Inferior parietal cortex (tissue), 1 donor: ENCODE results near the gene IL2RG.
A peak's percentile ranks its signal among the peaks of the same experiment; 100 is the strongest.

Experiments used
- DNase-seq: peaks from one replicate; pipeline ENCODE4 v3.0.0-alpha.2; 2016; ENCODE audit errors: extremely low spot score

Gene IL2RG

DNA sequence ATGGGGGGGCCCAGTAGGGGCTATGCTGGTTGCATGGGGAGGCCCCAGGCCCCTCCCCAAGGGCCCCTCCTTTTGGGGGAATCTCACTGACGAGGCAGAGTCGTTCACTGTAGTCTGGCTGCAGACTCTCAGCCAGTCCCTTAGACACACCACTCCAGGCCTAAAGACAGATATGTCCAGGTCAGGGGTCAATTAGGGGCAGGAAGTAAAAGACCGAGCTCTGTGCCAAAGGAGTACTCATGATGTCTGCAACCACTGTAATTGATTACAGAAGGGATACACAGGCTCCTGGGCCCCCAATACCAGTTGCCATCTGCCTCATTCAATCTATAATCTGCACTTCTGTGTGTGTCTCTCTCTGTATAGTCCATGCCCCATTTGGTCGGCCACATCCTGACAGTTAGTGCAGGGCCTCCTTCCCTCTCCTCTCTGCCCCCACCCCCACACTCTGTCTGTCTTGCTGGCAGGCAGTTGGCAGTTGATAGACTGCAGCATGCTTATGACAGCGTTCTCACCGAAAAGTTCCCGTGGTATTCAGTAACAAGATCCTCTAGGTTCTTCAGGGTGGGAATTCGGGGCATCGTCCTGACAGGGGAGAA is 3.5 kb downstream of the IL2RG start:
- no peak for DNase-seq

GRCh38 chrX:71107245-71107644 is 4.1 kb downstream of the IL2RG start:
- DNase-seq = no peak

DNA sequence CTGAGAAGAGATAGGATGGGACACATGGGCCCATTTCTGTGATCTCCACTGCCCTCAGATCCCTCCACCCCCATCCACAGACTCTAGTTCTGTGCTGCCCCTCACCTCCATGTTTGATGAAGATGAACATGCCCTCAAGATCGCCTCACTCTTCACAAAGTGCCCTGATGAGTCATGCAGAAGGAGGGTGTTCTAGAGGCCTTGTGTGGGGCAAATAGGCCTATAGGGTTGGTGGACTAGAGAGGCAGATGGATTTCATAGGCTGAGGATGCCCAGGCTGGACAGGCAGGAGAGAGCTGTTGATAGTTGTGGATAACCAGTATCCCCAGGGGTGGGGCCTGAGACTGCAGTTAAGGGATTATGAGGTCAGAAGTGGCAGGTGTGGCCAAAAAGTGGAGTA is 5.0 kb downstream of the IL2RG start, which contains the start of gene CXorf65:
CXorf65 (minus strand) TSS at position 314 of the 400 bp plus-strand sequence; CDS start at position 130, 184 bp downstream.
- DNase-seq = no peak

DNA sequence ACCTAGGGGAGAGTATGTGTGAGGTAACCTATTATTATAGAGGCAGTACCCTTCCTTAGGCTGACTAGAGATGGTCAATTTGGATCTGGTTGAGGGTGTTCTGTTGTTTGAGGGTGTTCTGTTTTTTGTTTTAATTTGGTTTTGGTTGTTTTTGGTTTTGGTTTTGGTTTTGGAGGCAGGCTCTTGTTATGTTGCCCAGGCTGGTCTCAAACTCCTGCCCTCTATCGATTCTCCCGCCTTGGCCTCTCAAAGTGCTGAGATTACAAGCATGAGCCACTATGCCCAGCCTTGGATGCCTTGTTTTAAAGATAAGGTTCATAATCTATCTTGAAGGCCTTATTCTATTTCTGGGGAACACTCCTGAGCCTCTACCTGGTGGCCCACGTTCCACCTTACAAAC is 5.7 kb downstream of the IL2RG start:
- no peak for DNase-seq

DNA sequence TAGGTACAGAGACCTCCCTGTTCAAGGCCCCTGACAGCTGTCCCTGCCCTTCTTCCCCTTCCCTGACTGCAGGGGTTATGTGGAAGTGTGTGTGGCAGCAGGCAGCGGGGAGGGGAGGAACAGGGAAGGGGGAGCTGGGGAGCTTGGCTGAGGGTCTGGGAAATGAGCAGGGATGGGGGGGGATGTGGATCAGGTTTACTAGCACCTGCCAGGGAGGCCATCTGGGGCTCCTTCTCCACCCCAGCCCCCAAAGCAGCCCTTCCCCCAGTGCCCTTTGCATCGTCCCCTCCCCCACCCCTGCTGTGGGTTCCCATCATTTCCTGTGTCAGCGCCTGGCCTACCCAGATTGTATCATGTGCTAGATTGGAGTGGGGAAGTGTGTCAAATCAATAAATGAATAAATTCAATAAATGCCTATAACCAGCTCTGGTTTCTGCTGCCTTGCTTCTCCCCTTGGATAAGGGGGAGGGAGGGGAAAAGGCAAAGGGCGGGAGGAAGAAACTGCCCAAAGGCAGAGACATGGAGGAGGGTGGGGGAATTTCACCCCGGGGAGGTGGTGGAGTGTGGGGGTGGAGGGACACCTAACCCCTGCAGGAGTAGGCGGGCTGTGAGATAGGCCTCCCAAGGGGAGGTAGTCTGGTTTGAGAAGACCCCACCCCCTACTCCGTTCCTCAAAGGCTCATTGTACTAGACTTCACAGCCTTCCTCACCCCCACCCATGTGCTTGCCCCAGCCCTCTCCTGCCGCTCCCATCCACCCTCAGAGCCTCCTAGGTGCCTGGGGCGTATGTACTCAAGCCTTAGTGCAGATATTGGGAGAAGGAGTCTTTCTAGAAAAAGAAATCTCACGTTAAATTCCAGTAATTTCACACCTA is 8.0 kb downstream of the IL2RG start:
- DNase-seq = no peak

DNA sequence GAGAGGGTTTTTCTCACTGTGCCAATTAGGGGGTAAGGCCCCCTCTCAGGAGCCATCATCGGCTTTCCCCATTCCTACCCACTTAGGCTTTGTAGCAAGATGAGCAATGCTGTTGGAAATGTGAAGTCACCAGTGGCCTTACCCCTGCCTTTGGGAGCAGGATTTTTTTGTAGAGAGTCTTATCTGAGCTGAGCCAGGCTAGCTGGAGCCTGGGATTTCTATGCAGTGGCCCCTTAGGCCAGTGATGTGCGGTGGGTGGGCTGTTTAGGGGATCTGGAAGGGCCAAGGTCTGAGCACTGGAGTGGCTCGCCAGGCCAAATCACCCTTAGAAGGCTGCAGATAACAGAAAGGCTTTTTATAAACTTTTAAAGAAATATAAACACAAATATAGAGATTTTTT is 9.1 kb downstream of the IL2RG start:
- DNase-seq = no peak

GRCh38 chrX:71100581-71101505 is 10.5 kb downstream of the IL2RG start:
- DNase-seq = no peak

DNA sequence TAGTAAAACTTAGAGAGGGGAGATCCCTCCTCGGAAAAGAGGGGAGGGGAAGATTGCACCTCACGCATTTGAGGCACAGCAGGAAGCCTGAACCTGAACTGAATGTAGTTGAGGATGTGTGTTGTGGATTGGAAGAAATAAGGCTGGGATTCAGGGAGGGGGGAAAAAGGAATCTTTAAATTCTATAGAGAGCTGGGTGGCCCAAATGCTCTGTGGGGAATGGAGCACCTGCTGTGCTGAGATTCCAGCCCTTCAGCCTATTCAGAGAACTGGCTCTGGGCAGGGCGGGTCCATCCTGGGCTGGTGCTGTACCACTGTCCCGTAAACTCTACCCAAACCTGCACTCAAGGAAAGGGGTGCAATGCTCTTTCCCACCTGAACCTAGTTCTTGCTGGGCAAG is 11.6 kb downstream of the IL2RG start:
- DNase-seq = no peak

GRCh38 chrX:71098951-71099506 is 12.3 kb downstream of the IL2RG start:
- no peak for DNase-seq

DNA sequence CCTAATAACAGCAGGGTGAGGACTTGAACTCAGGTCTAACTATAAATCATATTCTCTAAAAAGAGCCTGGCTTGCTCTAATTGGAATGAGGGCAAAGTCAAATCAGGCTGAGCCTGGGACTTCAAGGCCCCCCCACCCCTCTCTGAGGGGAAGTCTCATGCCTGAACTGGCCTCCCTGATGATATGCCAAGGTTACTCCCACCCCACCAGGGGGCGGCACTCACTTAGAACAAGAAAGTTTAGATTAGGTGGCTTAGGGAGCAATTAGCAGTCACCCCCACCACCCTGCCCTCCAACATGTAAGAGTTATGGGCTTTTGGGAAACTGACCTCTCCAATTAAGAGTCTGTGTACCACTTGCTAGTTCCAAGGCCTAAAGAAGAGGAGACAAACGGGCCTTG is 13.1 kb downstream of the IL2RG start:
- DNase-seq = peak; percentile 29

GRCh38 chrX:71096760-71097032 is 14.7 kb downstream of the IL2RG start:
- DNase-seq = no peak

- DNase-seq = no peak
Observed at GRCh38 chrX:71095981-71096759, 15.2 kb downstream of the IL2RG start.

- peak; percentile 86 for DNase-seq
Observed at GRCh38 chrX:71095555-71095980, 15.8 kb downstream of the IL2RG start, which contains the start of gene FOXO4. FOXO4 (plus strand) TSS chrX:71095851; CDS start chrX:71096529, 678 bp downstream.

DNA sequence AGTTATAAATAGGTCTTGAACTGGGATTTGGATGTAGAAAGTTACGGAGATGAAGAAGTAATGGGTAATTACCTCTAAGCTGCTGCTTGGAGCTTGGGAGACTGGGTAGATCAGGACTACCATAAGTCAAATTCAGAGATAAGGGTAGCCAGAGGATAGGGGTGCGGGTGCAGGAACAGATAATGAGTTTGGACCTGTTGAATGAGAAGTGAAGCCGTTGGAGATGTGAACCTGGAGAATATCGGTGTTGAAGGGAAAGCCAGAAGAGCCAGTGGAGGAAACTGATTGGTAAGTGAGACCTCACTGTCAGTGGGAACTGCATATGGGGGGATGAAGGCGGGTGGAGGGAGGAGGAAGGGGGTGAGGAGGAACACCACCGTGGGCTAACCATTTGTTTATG is 16.3 kb downstream of the IL2RG start:
- DNase-seq = no peak

- no peak for DNase-seq
Observed at GRCh38 chrX:71091263-71091662, 20.1 kb downstream of the IL2RG start.

- no peak for DNase-seq
Observed at GRCh38 chrX:71085900-71086299, 25.5 kb downstream of the IL2RG start.

GRCh38 chrX:71082822-71083221 is 28.6 kb downstream of the IL2RG start:
- no peak for DNase-seq

GRCh38 chrX:71082124-71082647 is 29.2 kb downstream of the IL2RG start:
- DNase-seq = no peak

- no peak for DNase-seq
Observed at GRCh38 chrX:71081330-71082123, 29.9 kb downstream of the IL2RG start.

- no peak for DNase-seq
Observed at GRCh38 chrX:71070531-71070930, 40.8 kb downstream of the IL2RG start.
